ENCODE measurements around the gene RIMKLA.

The RIMKLA gene

GRCh38 chr1:42418516-42418915 lies 37.9 kb downstream of the RIMKLA start:
- no peak for DNase-seq (ENCODE audit: low read depth)
- Histone ChIP-seq H3K9ac (ENCODE audit: low read length) (no peak overlapping the region), H3K36me3 (ENCODE audit: control insufficient read depth, insufficient read depth, low read length, severe bottlenecking) (no peaks in the 10 kb centered on the region), H3K4me1 (ENCODE audit: control insufficient read depth, insufficient read depth, low read length) (peaks cover 23% of the 10 kb centered on the region), H3K9me3 (ENCODE audit: control insufficient read depth, low read length) (no peaks in the 10 kb centered on the region), H3K27me3 (replicated peaks; ENCODE audit: control insufficient read depth, insufficient read depth, low read length) (no peaks in the 10 kb centered on the region), H3K4me3 (ENCODE audit: low read length) (no peak overlapping the region)

- DNase-seq (ENCODE audit: low read depth), result no peak
- Histone ChIP-seq H3K4me3 (ENCODE audit: low read length) (no peak overlapping the region), H3K9me3 (ENCODE audit: control insufficient read depth, low read length) (no peaks in the 10 kb centered on the region), H3K9ac (ENCODE audit: low read length) (no peak overlapping the region), H3K4me1 (ENCODE audit: control insufficient read depth, insufficient read depth, low read length) (peaks cover 31% of the 10 kb centered on the region), H3K27me3 (replicated peaks; ENCODE audit: control insufficient read depth, insufficient read depth, low read length) (no peaks in the 10 kb centered on the region), H3K36me3 (ENCODE audit: control insufficient read depth, insufficient read depth, low read length, severe bottlenecking) (no peaks in the 10 kb centered on the region)
Measured at GRCh38 chr1:42419126-42419821, 38.7 kb downstream of the RIMKLA start.

GRCh38 chr1:42420121-42420520 lies 39.5 kb downstream of the RIMKLA start:
- Histone ChIP-seq H3K9me3 (ENCODE audit: control insufficient read depth, low read length) (no peaks in the 10 kb centered on the region), H3K27me3 (replicated peaks; ENCODE audit: control insufficient read depth, insufficient read depth, low read length) (no peaks in the 10 kb centered on the region), H3K4me1 (ENCODE audit: control insufficient read depth, insufficient read depth, low read length) (peaks cover 38% of the 10 kb centered on the region), H3K4me3 (ENCODE audit: low read length) (no peak overlapping the region), H3K36me3 (ENCODE audit: control insufficient read depth, insufficient read depth, low read length, severe bottlenecking) (no peaks in the 10 kb centered on the region), H3K9ac (ENCODE audit: low read length) (no peak overlapping the region)
- no peak for DNase-seq (ENCODE audit: low read depth)

GRCh38 chr1:42420911-42421585 lies 40.5 kb downstream of the RIMKLA start:
- H3K9ac ChIP-seq (ENCODE audit: low read length), result no peak overlapping the region
- no peaks in the 10 kb centered on the region for H3K9me3 ChIP-seq (ENCODE audit: control insufficient read depth, low read length)
- no peak overlapping the region for H3K4me3 ChIP-seq (ENCODE audit: low read length)
- H3K4me1 ChIP-seq (ENCODE audit: control insufficient read depth, insufficient read depth, low read length), result peaks cover 38% of the 10 kb centered on the region
- H3K27me3 ChIP-seq (replicated peaks; ENCODE audit: control insufficient read depth, insufficient read depth, low read length), result no peaks in the 10 kb centered on the region
- H3K36me3 ChIP-seq (ENCODE audit: control insufficient read depth, insufficient read depth, low read length, severe bottlenecking), result no peaks in the 10 kb centered on the region
- DNase-seq (ENCODE audit: low read depth), result peak; percentile 20

GRCh38 chr1:42422737-42423136 lies 42.1 kb downstream of the RIMKLA start:
- H3K36me3 ChIP-seq (ENCODE audit: control insufficient read depth, insufficient read depth, low read length, severe bottlenecking), result no peaks in the 10 kb centered on the region
- no peak overlapping the region for H3K4me3 ChIP-seq (ENCODE audit: low read length)
- H3K27me3 ChIP-seq (replicated peaks; ENCODE audit: control insufficient read depth, insufficient read depth, low read length), result no peaks in the 10 kb centered on the region
- no peaks in the 10 kb centered on the region for H3K9me3 ChIP-seq (ENCODE audit: control insufficient read depth, low read length)
- peaks cover 38% of the 10 kb centered on the region for H3K4me1 ChIP-seq (ENCODE audit: control insufficient read depth, insufficient read depth, low read length)
- H3K9ac ChIP-seq (ENCODE audit: low read length), result no peak overlapping the region
- DNase-seq (ENCODE audit: low read depth), result no peak

- Histone ChIP-seq H3K9me3 (ENCODE audit: control insufficient read depth, low read length) (no peaks in the 10 kb centered on the region), H3K9ac (ENCODE audit: low read length) (no peak overlapping the region), H3K36me3 (ENCODE audit: control insufficient read depth, insufficient read depth, low read length, severe bottlenecking) (no peaks in the 10 kb centered on the region), H3K27me3 (replicated peaks; ENCODE audit: control insufficient read depth, insufficient read depth, low read length) (no peaks in the 10 kb centered on the region), H3K4me1 (ENCODE audit: control insufficient read depth, insufficient read depth, low read length) (peaks cover 38% of the 10 kb centered on the region), H3K4me3 (ENCODE audit: low read length) (no peak overlapping the region)
- DNase-seq (ENCODE audit: low read depth), result no peak
Measured at GRCh38 chr1:42423681-42424080, 43.1 kb downstream of the RIMKLA start.

GRCh38 chr1:42424201-42424600 lies 43.6 kb downstream of the RIMKLA start:
- H3K4me3 ChIP-seq (ENCODE audit: low read length), result peak overlapping the region; percentile 25
- peak; percentile 31 for DNase-seq (ENCODE audit: low read depth)
- no peak overlapping the region for H3K9ac ChIP-seq (ENCODE audit: low read length)
- H3K9me3 ChIP-seq (ENCODE audit: control insufficient read depth, low read length), result no peaks in the 10 kb centered on the region
- peaks cover 38% of the 10 kb centered on the region for H3K4me1 ChIP-seq (ENCODE audit: control insufficient read depth, insufficient read depth, low read length)
- H3K36me3 ChIP-seq (ENCODE audit: control insufficient read depth, insufficient read depth, low read length, severe bottlenecking), result no peaks in the 10 kb centered on the region
- H3K27me3 ChIP-seq (replicated peaks; ENCODE audit: control insufficient read depth, insufficient read depth, low read length), result no peaks in the 10 kb centered on the region

- Histone ChIP-seq H3K9me3 (ENCODE audit: control insufficient read depth, low read length) (no peaks in the 10 kb centered on the region), H3K9ac (ENCODE audit: low read length) (no peak overlapping the region), H3K4me1 (ENCODE audit: control insufficient read depth, insufficient read depth, low read length) (peaks cover 43% of the 10 kb centered on the region), H3K4me3 (ENCODE audit: low read length) (no peak overlapping the region), H3K27me3 (replicated peaks; ENCODE audit: control insufficient read depth, insufficient read depth, low read length) (no peaks in the 10 kb centered on the region), H3K36me3 (ENCODE audit: control insufficient read depth, insufficient read depth, low read length, severe bottlenecking) (no peaks in the 10 kb centered on the region)
- DNase-seq (ENCODE audit: low read depth), result no peak
Measured at GRCh38 chr1:42427240-42427639, 46.6 kb downstream of the RIMKLA start.

- Histone ChIP-seq H3K4me1 (ENCODE audit: control insufficient read depth, insufficient read depth, low read length) (peaks cover 27% of the 10 kb centered on the region), H3K4me3 (ENCODE audit: low read length) (no peak overlapping the region), H3K36me3 (ENCODE audit: control insufficient read depth, insufficient read depth, low read length, severe bottlenecking) (no peaks in the 10 kb centered on the region), H3K9ac (ENCODE audit: low read length) (no peak overlapping the region), H3K9me3 (ENCODE audit: control insufficient read depth, low read length) (no peaks in the 10 kb centered on the region), H3K27me3 (replicated peaks; ENCODE audit: control insufficient read depth, insufficient read depth, low read length) (no peaks in the 10 kb centered on the region)
- no peak for DNase-seq (ENCODE audit: low read depth)
Measured at GRCh38 chr1:42429603-42430002, 49.0 kb downstream of the RIMKLA start.

GRCh38 chr1:42430286-42431135 lies 49.9 kb downstream of the RIMKLA start:
- peaks cover 24% of the 10 kb centered on the region for H3K4me1 ChIP-seq (ENCODE audit: control insufficient read depth, insufficient read depth, low read length)
- H3K9ac ChIP-seq (ENCODE audit: low read length), result no peak overlapping the region
- no peaks in the 10 kb centered on the region for H3K27me3 ChIP-seq (replicated peaks; ENCODE audit: control insufficient read depth, insufficient read depth, low read length)
- H3K36me3 ChIP-seq (ENCODE audit: control insufficient read depth, insufficient read depth, low read length, severe bottlenecking), result no peaks in the 10 kb centered on the region
- DNase-seq (ENCODE audit: low read depth), result no peak
- no peaks in the 10 kb centered on the region for H3K9me3 ChIP-seq (ENCODE audit: control insufficient read depth, low read length)
- no peak overlapping the region for H3K4me3 ChIP-seq (ENCODE audit: low read length)

GRCh38 chr1:42431514-42431913 lies 50.9 kb downstream of the RIMKLA start:
- H3K27me3 ChIP-seq (replicated peaks; ENCODE audit: control insufficient read depth, insufficient read depth, low read length), result no peaks in the 10 kb centered on the region
- H3K4me3 ChIP-seq (ENCODE audit: low read length), result no peak overlapping the region
- no peaks in the 10 kb centered on the region for H3K9me3 ChIP-seq (ENCODE audit: control insufficient read depth, low read length)
- no peaks in the 10 kb centered on the region for H3K36me3 ChIP-seq (ENCODE audit: control insufficient read depth, insufficient read depth, low read length, severe bottlenecking)
- peaks cover 24% of the 10 kb centered on the region for H3K4me1 ChIP-seq (ENCODE audit: control insufficient read depth, insufficient read depth, low read length)
- no peak for DNase-seq (ENCODE audit: low read depth)
- H3K9ac ChIP-seq (ENCODE audit: low read length), result no peak overlapping the region
